Muscle layer of duodenum (tissue), 2 donors: ENCODE data around the gene DGKD.

Experiments used
- H3K27ac ChIP-seq: one replicate; pipeline ENCODE4 v1.7.0; 2013; ENCODE audit warnings: mild to moderate bottlenecking, low read length
- H3K27me3 ChIP-seq: one replicate; pipeline ENCODE4 v1.7.0; 2013; ENCODE audit warnings: low read depth, mild to moderate bottlenecking, control low read depth, low read length
- H3K36me3 ChIP-seq, 2 donors: one replicate each; pipeline ENCODE4 v1.7.0; 2013; ENCODE audit warnings: low read length in 2 of 2, control low read depth in 1 of 2, mild to moderate bottlenecking in 1 of 2; ENCODE audit not compliant: insufficient read depth in 2 of 2, control insufficient read depth in 1 of 2
- H3K4me1 ChIP-seq, 2 donors: one replicate each; pipeline ENCODE4 v1.7.0; 2013; ENCODE audit warnings: low read length in 2 of 2, mild to moderate bottlenecking in 2 of 2, control low read depth in 1 of 2, moderate library complexity in 1 of 2; ENCODE audit not compliant: insufficient read depth in 2 of 2, control insufficient read depth in 1 of 2
- H3K4me3 ChIP-seq, 2 donors: one replicate each; pipeline ENCODE4 v1.7.0; 2013; ENCODE audit warnings: low read length in 2 of 2, low read depth in 1 of 2, mild to moderate bottlenecking in 1 of 2
- H3K9me3 ChIP-seq, 2 donors: one replicate each; pipeline ENCODE4 v1.7.0; 2013; ENCODE audit warnings: low read length in 2 of 2, control low read depth in 1 of 2, mild to moderate bottlenecking in 1 of 2; ENCODE audit not compliant: control insufficient read depth in 1 of 2
- donor health status: healthy.

DGKD gene

GRCh38 chr2:233477548-233478433 lies 123.5 kb downstream of the DGKD start:
- no peak overlapping the region for H3K4me3 ChIP-seq
- H3K36me3 ChIP-seq, result peaks cover 14 to 50% of the 10 kb centered on the region in 2 donors
- H3K4me1 ChIP-seq, result peaks cover 0 to 26% of the 10 kb centered on the region in 2 donors
- no peak overlapping the region for H3K27ac ChIP-seq
- no peaks in the 10 kb centered on the region for H3K27me3 ChIP-seq
- no peaks in the 10 kb centered on the region for H3K9me3 ChIP-seq

- H3K4me1 ChIP-seq, result peaks cover 0 to 19% of the 10 kb centered on the region in 2 donors
- H3K4me3 ChIP-seq, result no peak overlapping the region
- H3K27ac ChIP-seq, result no peak overlapping the region
- H3K27me3 ChIP-seq, result no peaks in the 10 kb centered on the region
- peaks cover 17 to 66% of the 10 kb centered on the region in 2 donors for H3K36me3 ChIP-seq
- no peaks in the 10 kb centered on the region for H3K9me3 ChIP-seq
These were observed 125.6 kb downstream of the DGKD start for GRCh38 chr2:233479616-233480489.

- Histone ChIP-seq H3K4me1 (peaks cover 0 to 19% of the 10 kb centered on the region in 2 donors), H3K27ac (no peak overlapping the region), H3K36me3 (peaks cover 24 to 71% of the 10 kb centered on the region in 2 donors), H3K9me3 (no peaks in the 10 kb centered on the region), H3K4me3 (no peak overlapping the region), H3K27me3 (no peaks in the 10 kb centered on the region)
These were observed 126.4 kb downstream of the DGKD start for GRCh38 chr2:233480490-233481202.

GRCh38 chr2:233481368-233482142 lies 127.3 kb downstream of the DGKD start:
- peaks cover 0 to 19% of the 10 kb centered on the region in 2 donors for H3K4me1 ChIP-seq
- H3K36me3 ChIP-seq, result peaks cover 19 to 71% of the 10 kb centered on the region in 2 donors
- H3K4me3 ChIP-seq, result peak overlapping the region in 1 of 2 donors; percentile 32
- no peaks in the 10 kb centered on the region for H3K9me3 ChIP-seq
- H3K27me3 ChIP-seq, result no peaks in the 10 kb centered on the region
- H3K27ac ChIP-seq, result no peak overlapping the region

- no peak overlapping the region for H3K27ac ChIP-seq
- no peak overlapping the region for H3K4me3 ChIP-seq
- no peaks in the 10 kb centered on the region for H3K27me3 ChIP-seq
- no peaks in the 10 kb centered on the region for H3K9me3 ChIP-seq
- H3K36me3 ChIP-seq, result peaks cover 19 to 66% of the 10 kb centered on the region in 2 donors
- peaks cover 0 to 19% of the 10 kb centered on the region in 2 donors for H3K4me1 ChIP-seq
These were observed 128.3 kb downstream of the DGKD start for GRCh38 chr2:233482616-233483015.

- H3K36me3 ChIP-seq, result peaks cover 16 to 72% of the 10 kb centered on the region in 2 donors
- no peaks in the 10 kb centered on the region for H3K27me3 ChIP-seq
- H3K27ac ChIP-seq, result no peak overlapping the region
- no peak overlapping the region for H3K4me3 ChIP-seq
- H3K4me1 ChIP-seq, result peaks cover 0 to 11% of the 10 kb centered on the region in 2 donors
- H3K9me3 ChIP-seq, result no peaks in the 10 kb centered on the region
These were observed 131.4 kb downstream of the DGKD start for GRCh38 chr2:233485726-233486125.

DNA sequence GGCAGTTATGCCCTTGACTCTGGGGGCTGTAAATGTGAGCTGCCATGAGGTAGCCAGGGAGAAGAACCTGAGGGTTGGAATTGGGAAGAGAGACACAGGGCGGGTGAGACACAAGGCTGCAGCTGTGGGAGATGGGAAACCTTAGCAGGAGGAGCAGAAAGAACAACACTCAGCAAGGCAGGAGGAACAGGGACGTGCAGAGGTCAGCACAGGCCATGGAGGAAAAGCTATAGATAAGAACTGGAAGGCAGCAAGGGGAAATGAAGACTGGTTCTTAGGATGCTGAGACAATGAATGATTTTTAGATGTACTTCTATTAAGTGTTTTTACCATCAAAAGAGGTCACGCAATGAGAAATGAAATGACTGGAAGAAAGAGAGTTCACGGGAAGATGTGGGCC lies 132.1 kb downstream of the DGKD start:
- Histone ChIP-seq H3K4me3 (no peak overlapping the region), H3K36me3 (peaks cover 23 to 75% of the 10 kb centered on the region in 2 donors), H3K27ac (no peak overlapping the region), H3K27me3 (no peaks in the 10 kb centered on the region), H3K4me1 (peaks cover 0 to 8% of the 10 kb centered on the region in 2 donors), H3K9me3 (no peaks in the 10 kb centered on the region)

- H3K27me3 ChIP-seq, result no peaks in the 10 kb centered on the region
- no peaks in the 10 kb centered on the region for H3K9me3 ChIP-seq
- no peak overlapping the region for H3K4me3 ChIP-seq
- H3K4me1 ChIP-seq, result peaks cover 0 to 3% of the 10 kb centered on the region in 2 donors
- peaks cover 28 to 75% of the 10 kb centered on the region in 2 donors for H3K36me3 ChIP-seq
- no peak overlapping the region for H3K27ac ChIP-seq
These were observed 132.7 kb downstream of the DGKD start for GRCh38 chr2:233486778-233487552.

- no peaks in the 10 kb centered on the region for H3K9me3 ChIP-seq
- no peaks in the 10 kb centered on the region for H3K27me3 ChIP-seq
- H3K36me3 ChIP-seq, result peaks cover 36 to 73% of the 10 kb centered on the region in 2 donors
- no peak overlapping the region for H3K4me3 ChIP-seq
- no peak overlapping the region for H3K27ac ChIP-seq
- H3K4me1 ChIP-seq, result no peaks in the 10 kb centered on the region
These were observed 133.6 kb downstream of the DGKD start for GRCh38 chr2:233487748-233488345.
